ENCODE data around the gene TGFBR3. TPM values are rescaled to one million over a fixed set of nuclear protein-coding genes. Genes with fewer than 3 reads are reported as not detected.

Gene TGFBR3
- total and polyA plus RNA-seq, 2 of the 8 experiments (the other 6 are each of a cell fraction or from before 2014, with no cell fraction given): 2.0 to 6.1 TPM

Small RNA genes within 50 kb of the gene (small RNA-seq; reads per million reads assigned to genes)
- gene RN7SL653P (ENCODE audit: insufficient read depth): not detected

Other genes with a start within 250 kb of the TGFBR3 start
- not detected in 2 replicates for gene BRDT, start 63.2 kb upstream of the TGFBR3 start, total RNA-seq (2021; fragmentation: NEBNext Ultra II Directional; extraction: Animal tissue kit (Norgen Biotek cat#: 25700))
- gene BRDT, start 63.2 kb upstream of the TGFBR3 start, polyA plus RNA-seq (2011; rRNA removed): 0.08 TPM in 2 replicates
- 0.88 TPM in 2 replicates for gene EPHX4, start 143.8 kb upstream of the TGFBR3 start, total RNA-seq (2021; fragmentation: NEBNext Ultra II Directional; extraction: Animal tissue kit (Norgen Biotek cat#: 25700))
- 0.27 and 0.44 TPM in 2 replicates for gene EPHX4, start 143.8 kb upstream of the TGFBR3 start, polyA plus RNA-seq (2011; rRNA removed)
- not detected in 2 replicates for gene SETSIP, start 189.3 kb upstream of the TGFBR3 start, total RNA-seq (2021; fragmentation: NEBNext Ultra II Directional; extraction: Animal tissue kit (Norgen Biotek cat#: 25700))
- gene SETSIP, start 189.3 kb upstream of the TGFBR3 start, polyA plus RNA-seq (2011; rRNA removed): 0.14 TPM in 1 of 2 replicates, not detected in the other
- gene BTBD8, start 194.2 kb upstream of the TGFBR3 start, total RNA-seq (2021; fragmentation: NEBNext Ultra II Directional; extraction: Animal tissue kit (Norgen Biotek cat#: 25700)): 1.8 and 2.5 TPM in 2 replicates
- 0.41 and 0.44 TPM in 2 replicates for gene BTBD8, start 194.2 kb upstream of the TGFBR3 start, polyA plus RNA-seq (2011; rRNA removed)

Measured in H1 (cell line).